ENCODE measurements around the gene CLEC2D. TPM values are rescaled to one million over a fixed set of nuclear protein-coding genes. Genes with fewer than 3 reads are reported as not detected.
"Not testable (repeated sequence)": the region's sequence is repeated elsewhere in the genome, so short reads cannot be mapped to it uniquely, and the experiment has no call there.

The CLEC2D gene
- total RNA-seq, 1 donor from 2014 or later: 3.2 TPM

- H3K4me3 ChIP-seq (ENCODE audit: low read depth, low read length): no peak overlapping the region
- TF ChIP-seq, protein P1, sequence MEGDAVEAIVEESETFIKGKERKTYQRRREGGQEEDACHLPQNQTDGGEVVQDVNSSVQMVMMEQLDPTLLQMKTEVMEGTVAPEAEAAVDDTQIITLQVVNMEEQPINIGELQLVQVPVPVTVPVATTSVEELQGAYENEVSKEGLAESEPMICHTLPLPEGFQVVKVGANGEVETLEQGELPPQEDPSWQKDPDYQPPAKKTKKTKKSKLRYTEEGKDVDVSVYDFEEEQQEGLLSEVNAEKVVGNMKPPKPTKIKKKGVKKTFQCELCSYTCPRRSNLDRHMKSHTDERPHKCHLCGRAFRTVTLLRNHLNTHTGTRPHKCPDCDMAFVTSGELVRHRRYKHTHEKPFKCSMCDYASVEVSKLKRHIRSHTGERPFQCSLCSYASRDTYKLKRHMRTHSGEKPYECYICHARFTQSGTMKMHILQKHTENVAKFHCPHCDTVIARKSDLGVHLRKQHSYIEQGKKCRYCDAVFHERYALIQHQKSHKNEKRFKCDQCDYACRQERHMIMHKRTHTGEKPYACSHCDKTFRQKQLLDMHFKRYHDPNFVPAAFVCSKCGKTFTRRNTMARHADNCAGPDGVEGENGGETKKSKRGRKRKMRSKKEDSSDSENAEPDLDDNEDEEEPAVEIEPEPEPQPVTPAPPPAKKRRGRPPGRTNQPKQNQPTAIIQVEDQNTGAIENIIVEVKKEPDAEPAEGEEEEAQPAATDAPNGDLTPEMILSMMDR (conservative IDR thresholded peaks at IDR 0.05; ENCODE audit: low read depth, low read length): no peak
- no peak for DNase-seq (ENCODE audit: low read depth)
Measured at GRCh38 chr12:9634969-9635754, 34.4 kb upstream of the CLEC2D start.

DNA sequence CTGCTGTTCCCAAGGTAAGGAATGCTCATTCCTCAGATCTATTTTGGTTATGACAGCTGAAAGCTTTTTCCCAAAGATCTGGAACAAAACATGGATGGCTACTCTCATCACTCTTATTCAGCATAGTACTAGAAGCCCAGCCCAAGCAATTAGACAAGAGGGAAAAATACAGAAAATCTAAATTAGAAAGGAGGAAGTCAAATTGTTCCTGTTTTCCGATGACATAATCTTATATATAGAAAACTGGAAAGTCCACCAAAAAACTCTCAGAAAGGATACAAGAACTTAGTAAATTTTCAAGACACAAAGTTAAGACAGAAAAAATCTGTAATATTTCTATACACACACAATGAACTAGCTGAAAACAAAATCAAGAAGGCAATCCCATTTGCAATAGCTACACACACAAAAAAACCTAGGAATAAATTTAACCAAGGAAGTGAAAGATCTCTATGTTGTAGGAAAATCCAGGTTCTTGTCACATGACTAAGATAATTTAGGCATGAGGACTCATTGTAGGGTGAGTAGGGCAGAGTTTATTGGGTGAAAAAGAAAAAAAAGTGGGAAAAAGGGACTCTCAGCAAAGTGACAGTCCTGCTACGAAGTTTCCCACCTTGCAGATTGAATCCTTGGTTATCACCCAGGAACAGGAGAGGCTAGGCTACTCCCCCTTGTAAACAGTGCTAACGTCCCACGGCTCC is 33.2 kb upstream of the CLEC2D start:
- TF ChIP-seq, protein P1 (conservative IDR thresholded peaks at IDR 0.05; ENCODE audit: low read depth, low read length): no peak
- H3K4me3 ChIP-seq (ENCODE audit: low read depth, low read length): no peak overlapping the region
- DNase-seq (ENCODE audit: low read depth): no peak

- no peak overlapping the region for H3K4me3 ChIP-seq (ENCODE audit: low read depth, low read length)
- TF ChIP-seq, protein P1 (conservative IDR thresholded peaks at IDR 0.05; ENCODE audit: low read depth, low read length): no peak
- DNase-seq (ENCODE audit: low read depth): no peak
Measured at GRCh38 chr12:9636851-9637206, 32.7 kb upstream of the CLEC2D start.

- no peak overlapping the region for H3K4me3 ChIP-seq (ENCODE audit: low read depth, low read length)
- TF ChIP-seq, protein P1 (conservative IDR thresholded peaks at IDR 0.05; ENCODE audit: low read depth, low read length): no peak
- no peak for DNase-seq (ENCODE audit: low read depth)
Measured at GRCh38 chr12:9640024-9640423, 29.5 kb upstream of the CLEC2D start.

DNA sequence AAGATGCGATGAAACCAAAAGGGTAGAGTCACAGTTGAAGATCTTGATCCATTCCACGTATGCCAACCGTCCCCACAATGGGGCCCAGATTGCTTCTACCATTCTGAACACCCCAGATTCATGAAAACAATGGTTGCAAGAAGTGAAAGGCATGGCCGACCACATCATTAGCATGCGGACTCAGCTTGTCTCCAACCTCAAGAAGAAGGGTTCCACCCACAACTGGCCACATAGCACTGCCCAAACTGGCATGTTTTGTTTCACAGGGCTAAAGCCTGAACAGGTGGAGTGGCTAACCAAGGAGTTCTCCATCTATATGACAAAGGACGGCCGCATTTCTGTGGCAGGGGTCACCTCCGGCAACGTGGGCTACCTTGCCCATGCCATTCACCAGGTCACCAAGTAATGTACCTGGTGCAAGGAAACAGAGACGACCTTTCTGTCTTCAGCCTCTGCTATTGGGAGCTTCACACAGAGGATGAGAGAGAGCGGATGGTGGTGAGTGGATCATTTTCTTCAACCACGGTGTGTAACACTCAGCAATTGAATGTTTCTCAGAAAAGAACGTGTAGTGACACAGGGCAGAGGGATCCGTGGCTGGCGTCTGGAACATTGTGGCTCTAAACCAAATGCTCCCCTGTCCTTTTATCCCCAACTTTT is 26.8 kb upstream of the CLEC2D start:
- TF ChIP-seq, protein P1 (conservative IDR thresholded peaks at IDR 0.05; ENCODE audit: low read depth, low read length): no peak
- no peak for DNase-seq (ENCODE audit: low read depth)
- no peak overlapping the region for H3K4me3 ChIP-seq (ENCODE audit: low read depth, low read length)

- H3K4me3 ChIP-seq (ENCODE audit: low read depth, low read length): no peak overlapping the region
- DNase-seq (ENCODE audit: low read depth): no peak
- TF ChIP-seq, protein P1 (conservative IDR thresholded peaks at IDR 0.05; ENCODE audit: low read depth, low read length): no peak
Measured at GRCh38 chr12:9643266-9643660, 26.2 kb upstream of the CLEC2D start.

DNA sequence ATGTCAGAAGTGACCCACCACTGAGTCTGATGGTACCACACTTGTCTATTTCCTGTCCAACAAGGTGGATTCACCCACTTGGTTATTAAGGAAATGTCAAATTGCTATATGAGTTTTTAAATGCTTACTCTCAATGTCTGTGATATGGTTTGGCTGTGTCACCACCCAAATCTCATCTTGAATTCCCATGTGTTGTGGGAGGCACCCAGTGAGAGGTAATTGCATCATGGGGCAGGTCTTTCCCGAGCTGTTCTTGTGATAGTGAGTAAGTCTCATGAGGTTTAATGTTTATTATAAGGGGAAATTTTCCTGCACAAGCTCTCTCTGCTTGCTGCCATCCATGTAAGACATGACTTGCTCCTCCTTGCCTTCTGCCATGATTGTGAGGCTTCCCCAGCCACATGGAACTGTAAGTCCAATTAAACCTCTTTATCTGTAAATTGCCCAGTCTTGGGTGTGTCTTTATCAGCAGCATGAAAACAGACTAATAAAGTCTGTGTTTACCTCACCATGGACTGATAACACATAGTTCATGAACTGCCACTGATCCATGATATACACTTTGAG is 24.4 kb upstream of the CLEC2D start:
- not testable (repeated sequence) for H3K4me3 ChIP-seq (ENCODE audit: low read depth, low read length); DNase-seq (ENCODE audit: low read depth)

All from epithelial cell of proximal tubule (primary cell).